SK-N-MC (cell line): ENCODE results near the gene BCAP31.

Experiments
- EZH2 ChIP-seq: fragments of 200-600 bp; sonication (generic); IDR thresholded peaks from one replicate; pipeline ENCODE4 v1.6.1; 2017; ENCODE audit warnings: antibody characterized with exemption
- POLR2AphosphoS5 ChIP-seq: IDR thresholded peaks from 2 replicates; pipeline ENCODE4 v1.6.1; 2012; ENCODE audit warnings: mild to moderate bottlenecking, low read depth, low read length, borderline replicate concordance

- TF ChIP-seq EZH2 (no peak), POLR2AphosphoS5 (no peak)
Measured at GRCh38 chrX:153665726-153666306, 58.4 kb downstream of the BCAP31 start.
